ENCODE measurements around the gene NDUFA9. TPM values are rescaled to one million over a fixed set of nuclear protein-coding genes. Genes with fewer than 3 reads are reported as not detected.

NDUFA9 gene
- total and polyA plus RNA-seq, 9 of the 15 experiments (the other 6 are each of a cell fraction or from before 2014, with no cell fraction given) = 54.8 to 331 (median 108) TPM

DNA sequence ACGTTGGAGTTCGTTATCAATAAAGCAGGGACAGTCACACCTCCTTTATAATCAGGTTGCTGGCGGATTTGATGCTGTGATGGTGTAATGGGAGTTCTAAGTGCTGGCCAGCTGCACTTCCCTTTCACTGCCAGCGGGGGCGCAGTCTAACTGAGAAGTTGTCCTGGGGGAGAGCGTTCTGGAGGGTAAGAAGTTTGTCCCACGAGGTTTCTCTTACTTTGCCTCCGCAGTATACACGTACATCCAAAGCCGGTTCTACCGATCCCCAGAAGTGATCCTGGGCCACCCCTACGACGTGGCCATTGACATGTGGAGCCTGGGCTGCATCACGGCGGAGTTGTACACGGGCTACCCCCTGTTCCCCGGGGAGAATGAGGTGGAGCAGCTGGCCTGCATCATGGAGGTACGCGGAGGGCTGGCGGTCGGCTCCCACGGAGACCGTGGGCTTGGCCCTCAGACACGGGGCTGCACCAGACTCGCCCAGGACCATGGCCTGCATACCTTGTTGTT is 44.2 kb upstream of the NDUFA9 start (continued):
- TF ChIP-seq ZNF253 (CRISPR knock-in tag; conservative IDR thresholded peaks at IDR 0.05) (no peak), ZSCAN29 (IDR thresholded peaks at IDR 0.05) (peak; percentile 43; the same call in 1 of the 2 replicates), ZNF77 (CRISPR knock-in tag; IDR thresholded peaks at IDR 0.05) (no peak), TCF3 (CRISPR knock-in tag; IDR thresholded peaks at IDR 0.05) (no peak), BRD9 (IDR thresholded peaks at IDR 0.05; ENCODE audit: low read depth, partially characterized antibody) (peak; percentile 48), ZNF830 (CRISPR knock-in tag; IDR thresholded peaks at IDR 0.05) (no peak), ZNF318 (IDR thresholded peaks at IDR 0.05; ENCODE audit: borderline replicate concordance in 1 of 2, low read depth in 1 of 2) (no peak), GTF2E2 (tag; IDR thresholded peaks at IDR 0.05) (no peak), E2F8 (IDR thresholded peaks at IDR 0.05; ENCODE audit: low read depth, partially characterized antibody) (no peak), CREB3 (tag; conservative IDR thresholded peaks at IDR 0.05; ENCODE audit: low read depth) (no peak), BRD4 (IDR thresholded peaks at IDR 0.05) (no peak)
- TF ChIP-seq, protein P1, sequence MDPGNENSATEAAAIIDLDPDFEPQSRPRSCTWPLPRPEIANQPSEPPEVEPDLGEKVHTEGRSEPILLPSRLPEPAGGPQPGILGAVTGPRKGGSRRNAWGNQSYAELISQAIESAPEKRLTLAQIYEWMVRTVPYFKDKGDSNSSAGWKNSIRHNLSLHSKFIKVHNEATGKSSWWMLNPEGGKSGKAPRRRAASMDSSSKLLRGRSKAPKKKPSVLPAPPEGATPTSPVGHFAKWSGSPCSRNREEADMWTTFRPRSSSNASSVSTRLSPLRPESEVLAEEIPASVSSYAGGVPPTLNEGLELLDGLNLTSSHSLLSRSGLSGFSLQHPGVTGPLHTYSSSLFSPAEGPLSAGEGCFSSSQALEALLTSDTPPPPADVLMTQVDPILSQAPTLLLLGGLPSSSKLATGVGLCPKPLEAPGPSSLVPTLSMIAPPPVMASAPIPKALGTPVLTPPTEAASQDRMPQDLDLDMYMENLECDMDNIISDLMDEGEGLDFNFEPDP (CRISPR knock-in tag; IDR thresholded peaks at IDR 0.05) = no peak
